Ecto neural progenitor cell (in vitro differentiated cells): ENCODE measurements around the gene SDK1.

ENCODE experiments used
- DNase-seq: peaks from one replicate; pipeline ENCODE4 v3.0.0-alpha.2; 2018; ENCODE audit warnings: low spot score

Gene SDK1, protein sequence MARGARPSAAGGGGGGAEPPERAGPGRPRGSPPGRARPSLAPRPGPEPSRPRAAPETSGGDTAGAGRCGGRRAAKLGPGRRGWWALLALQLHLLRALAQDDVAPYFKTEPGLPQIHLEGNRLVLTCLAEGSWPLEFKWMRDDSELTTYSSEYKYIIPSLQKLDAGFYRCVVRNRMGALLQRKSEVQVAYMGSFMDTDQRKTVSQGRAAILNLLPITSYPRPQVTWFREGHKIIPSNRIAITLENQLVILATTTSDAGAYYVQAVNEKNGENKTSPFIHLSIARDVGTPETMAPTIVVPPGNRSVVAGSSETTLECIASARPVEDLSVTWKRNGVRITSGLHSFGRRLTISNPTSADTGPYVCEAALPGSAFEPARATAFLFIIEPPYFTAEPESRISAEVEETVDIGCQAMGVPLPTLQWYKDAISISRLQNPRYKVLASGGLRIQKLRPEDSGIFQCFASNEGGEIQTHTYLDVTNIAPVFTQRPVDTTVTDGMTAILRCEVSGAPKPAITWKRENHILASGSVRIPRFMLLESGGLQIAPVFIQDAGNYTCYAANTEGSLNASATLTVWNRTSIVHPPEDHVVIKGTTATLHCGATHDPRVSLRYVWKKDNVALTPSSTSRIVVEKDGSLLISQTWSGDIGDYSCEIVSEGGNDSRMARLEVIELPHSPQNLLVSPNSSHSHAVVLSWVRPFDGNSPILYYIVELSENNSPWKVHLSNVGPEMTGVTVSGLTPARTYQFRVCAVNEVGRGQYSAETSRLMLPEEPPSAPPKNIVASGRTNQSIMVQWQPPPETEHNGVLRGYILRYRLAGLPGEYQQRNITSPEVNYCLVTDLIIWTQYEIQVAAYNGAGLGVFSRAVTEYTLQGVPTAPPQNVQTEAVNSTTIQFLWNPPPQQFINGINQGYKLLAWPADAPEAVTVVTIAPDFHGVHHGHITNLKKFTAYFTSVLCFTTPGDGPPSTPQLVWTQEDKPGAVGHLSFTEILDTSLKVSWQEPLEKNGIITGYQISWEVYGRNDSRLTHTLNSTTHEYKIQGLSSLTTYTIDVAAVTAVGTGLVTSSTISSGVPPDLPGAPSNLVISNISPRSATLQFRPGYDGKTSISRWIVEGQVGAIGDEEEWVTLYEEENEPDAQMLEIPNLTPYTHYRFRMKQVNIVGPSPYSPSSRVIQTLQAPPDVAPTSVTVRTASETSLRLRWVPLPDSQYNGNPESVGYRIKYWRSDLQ (N-terminal part only)

DNA sequence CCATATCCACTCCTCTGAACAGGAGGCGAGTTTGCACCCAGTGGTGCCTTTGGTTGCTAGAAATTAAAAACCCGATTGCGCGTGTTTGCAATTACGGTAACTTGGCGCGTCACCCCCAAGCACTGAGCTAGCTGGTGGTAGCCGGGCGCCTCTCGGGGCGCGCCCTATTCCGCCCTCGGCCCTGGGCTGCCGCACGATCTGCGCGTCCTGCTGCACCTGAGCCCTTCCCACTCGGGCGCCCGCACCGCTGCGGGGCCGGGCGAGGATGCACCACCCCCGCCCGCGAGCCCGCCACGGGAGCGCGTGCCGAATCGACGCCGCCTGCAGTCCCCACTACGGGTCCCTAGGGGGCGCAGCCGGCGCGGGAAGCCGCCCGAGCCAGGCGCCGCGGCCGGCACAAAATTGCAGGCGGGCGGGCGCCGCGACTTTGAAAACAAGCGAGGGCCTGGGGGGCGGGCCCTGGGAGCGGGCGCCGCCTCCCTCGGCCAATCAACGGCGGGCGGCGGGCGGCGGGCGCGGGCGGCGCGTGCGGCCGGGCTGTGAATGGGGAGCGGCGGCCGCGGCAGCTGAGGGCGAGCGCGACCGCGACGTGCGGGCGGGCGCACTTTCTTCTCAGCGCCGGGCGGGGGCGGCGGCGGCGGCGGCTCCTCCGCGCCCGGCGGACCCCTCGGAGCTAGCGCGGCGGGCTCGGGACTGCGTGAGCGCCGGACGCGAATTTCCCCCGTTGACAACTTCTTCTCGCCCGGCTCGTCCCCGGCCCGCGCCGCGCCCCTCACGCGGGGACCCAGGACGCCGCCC, at the start of gene SDK1:
Gene SDK1 (plus strand): TSS at position 602 of the 798 bp plus-strand sequence. CDS start 335 bp downstream, outside the sequence.
- peak; percentile 96 for DNase-seq

DNA sequence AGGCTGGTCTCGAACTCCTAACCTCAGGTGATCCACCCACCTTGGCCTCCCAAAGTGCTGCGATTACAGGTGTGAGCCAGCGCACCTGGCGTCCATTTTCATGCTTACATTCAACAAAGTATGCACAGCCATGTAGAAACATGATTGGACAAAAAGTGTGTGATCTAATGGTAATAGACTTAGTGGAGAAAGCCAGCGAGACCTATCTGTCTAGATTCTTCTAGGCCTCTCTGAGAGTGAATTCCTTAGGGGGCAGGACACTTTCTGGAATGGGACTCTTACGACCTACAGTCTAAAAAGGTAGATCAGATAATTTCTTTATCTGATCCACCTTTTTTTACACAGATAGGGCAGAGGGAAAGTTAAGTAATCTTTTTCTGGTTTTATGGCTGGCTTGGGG, 46.3 kb upstream of the SDK1 start:
- no peak for DNase-seq

- DNase-seq: no peak
These were observed 41.2 kb upstream of the SDK1 start for GRCh38 chr7:3259711-3260400.

- no peak for DNase-seq
These were observed 40.7 kb upstream of the SDK1 start for GRCh38 chr7:3260401-3260715.

GRCh38 chr7:3264693-3265339, 36.2 kb upstream of the SDK1 start:
- no peak for DNase-seq

DNA sequence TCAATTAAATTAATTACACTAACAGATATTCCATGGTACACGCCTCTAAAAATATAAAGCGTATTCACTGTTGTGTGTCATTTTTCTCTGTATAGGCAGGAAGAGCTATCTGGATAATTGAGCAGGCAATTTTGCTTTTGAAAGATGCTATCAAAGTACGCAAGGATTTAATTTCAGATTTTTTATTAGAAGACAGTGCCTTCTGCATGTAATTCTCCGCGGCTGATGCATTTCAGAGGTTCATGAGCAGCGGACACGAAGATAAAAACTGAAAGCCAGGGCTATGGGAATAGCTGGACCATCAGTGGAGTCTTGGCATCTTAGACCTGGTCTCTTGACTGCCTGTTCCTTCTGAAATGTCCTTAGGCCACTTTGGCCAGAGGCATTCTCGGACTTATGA, 35.7 kb upstream of the SDK1 start:
- no peak for DNase-seq

- no peak for DNase-seq
These were observed 34.8 kb upstream of the SDK1 start for GRCh38 chr7:3266240-3266639.

- DNase-seq: no peak
These were observed 32.9 kb upstream of the SDK1 start for GRCh38 chr7:3267966-3268690.

DNA sequence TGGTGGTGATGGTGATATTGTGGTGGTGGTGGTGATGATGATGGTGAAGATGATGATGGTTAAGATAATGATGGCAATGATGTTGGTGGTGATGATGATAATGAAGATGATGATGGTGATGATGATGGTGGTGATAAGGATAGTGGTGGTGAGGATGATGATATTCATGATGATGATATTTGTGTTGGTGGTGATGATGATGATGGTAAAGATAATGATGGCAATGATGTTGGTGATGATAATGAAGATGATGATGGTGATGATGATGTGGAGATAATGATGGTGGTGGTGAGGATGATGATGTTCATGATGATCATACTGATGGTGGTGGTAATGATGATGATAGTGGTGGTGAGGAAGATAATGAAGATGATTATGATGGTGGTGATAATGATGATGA, 30.7 kb upstream of the SDK1 start:
- no peak for DNase-seq

DNA sequence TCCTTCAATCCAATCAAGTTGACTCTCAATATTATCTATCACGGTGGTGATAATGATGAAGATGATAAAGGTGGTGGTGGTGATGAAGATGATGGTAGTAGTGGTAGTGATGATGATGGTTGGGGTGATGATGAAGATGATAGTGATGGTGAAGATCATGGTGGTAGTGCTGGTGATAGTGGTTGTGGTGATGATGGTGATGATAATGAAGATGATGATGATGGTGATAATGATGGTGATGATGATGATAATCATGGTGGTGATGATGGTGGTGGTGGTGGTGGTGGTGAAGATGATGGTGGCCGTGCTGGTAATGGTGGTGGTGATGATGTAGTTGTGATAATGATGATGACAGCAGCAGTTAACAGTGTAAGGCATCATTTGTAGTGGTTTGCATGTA, 29.8 kb upstream of the SDK1 start:
- DNase-seq: no peak

GRCh38 chr7:3272691-3273141, 28.3 kb upstream of the SDK1 start:
- DNase-seq: no peak

DNA sequence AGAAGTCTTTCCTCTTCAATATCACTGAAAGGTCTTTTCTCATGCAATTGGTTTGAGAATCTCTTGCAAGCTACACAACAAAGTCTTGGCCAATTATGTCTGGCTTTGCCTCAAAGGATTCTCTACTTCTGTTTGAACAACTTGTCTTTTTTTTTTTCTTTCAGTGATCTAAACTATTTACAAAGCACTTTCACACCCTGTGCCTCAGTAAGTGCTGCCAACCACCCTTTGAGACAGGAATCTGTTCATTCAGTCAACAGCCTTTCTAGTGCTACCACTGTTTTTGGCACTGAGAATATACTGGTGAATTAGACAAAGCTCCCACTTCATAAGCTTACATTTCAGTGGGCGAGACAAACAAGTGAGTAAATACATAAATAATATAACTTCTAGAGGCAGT, 26.9 kb upstream of the SDK1 start:
- no peak for DNase-seq

DNA sequence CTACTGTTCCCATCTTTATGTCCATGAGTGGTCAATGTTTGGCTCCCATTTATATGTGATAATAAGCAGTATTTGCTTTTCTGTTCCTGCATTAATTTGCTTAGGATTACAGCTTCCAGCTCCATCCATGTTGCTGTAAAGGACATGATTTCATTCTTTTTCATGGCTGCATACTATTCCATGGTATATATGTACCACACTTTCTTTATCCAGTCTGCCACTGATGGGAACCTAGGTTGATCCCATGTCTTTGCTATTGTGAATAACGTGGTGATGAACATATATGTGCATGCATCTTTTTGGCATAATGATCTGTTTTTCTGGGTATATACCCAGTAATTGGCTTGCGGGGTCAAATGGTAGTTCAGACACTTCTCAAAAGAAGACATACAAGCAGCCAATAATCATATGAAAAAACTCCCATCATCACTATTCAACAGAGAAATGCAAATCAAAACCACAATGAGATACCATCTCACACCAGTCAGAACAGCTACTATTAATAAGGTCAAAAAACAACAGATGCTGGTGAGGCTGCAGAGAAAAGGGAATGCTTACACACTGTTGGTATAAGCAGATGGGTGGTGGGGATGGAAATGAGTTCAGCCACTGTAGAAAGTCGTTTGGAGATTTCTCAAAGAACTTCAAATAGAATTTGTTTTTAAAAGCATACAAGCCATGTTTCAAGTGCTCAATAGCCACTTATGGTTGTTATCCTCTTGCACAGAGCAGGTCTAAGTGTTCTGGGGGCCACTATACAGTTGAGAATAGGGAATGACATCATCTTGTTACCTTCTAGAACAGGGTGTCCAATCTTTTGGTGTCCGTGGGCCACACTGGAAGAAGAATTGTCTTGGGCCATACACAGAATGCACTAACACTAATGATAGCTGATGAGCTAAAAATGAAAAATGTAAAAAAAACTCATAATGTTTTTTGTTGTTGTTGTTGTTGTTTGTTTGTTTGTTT, 23.2 kb upstream of the SDK1 start:
- DNase-seq: no peak

DNA sequence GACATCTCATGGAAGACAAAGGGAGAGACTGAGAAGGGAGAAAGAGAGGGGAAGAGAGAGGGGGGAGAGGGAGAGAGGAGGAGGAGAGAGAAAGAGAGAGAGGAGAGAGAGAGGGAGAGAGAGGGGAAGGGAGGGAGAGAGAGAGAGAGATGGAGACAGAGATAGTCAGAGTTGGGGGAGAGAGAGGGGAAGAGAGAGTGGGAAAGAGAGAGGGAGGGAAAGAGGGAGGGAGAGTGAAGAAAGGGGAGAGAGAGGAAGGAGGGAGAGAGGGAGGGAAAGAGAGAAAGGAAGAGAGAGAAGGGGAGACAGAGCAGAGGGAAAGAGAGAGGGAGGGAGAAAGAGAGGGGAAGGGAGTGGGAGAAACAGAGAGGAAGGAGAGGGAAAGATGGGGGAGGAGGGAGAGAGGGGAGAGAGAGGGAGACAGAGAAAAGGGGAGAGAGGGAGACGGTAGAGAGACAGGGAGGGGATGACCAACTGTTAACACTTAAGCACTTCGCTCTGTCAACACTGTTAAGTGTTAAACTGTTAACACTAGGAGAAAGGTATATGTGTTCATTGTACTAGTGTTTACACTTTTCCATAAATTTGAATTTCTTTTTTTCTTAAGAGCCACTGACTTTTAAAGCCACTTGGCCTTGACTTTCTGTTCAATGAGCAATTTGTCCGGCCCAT, 21.8 kb upstream of the SDK1 start:
- no peak for DNase-seq

- DNase-seq: no peak
These were observed 20.6 kb upstream of the SDK1 start for GRCh38 chr7:3280445-3280844.

DNA sequence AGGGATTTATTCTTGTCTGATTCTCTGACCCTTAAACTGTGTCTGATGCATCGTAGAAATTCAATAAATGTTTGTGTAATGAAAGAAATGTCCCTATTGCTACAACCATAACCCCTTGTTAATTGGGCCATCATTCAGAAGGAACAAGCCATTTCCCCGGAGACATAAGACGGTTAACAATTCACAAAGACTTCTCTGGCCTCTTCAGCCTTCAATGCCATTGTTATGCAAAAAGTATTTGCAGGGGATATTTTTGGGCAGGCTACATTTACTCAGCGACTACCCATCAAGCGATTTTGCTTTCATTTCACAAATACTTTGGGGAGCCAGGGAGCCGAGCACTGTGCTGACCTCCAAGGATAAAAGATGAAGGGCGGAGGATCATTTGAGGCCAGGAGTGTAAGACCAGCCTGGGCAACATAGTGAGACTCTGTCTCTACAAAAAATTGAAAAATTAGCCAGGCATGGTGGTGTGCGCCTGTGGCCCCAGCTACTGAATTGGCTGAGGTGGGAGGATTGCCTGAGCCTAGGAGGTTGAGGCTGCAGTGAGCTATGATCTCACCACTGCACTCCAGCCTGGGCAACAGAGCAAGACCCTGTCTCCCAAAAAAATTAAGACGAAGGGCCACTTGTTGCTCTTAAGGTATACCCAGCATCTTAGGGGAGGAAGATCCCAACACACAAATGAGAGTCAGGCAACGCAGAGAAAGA, 20.0 kb upstream of the SDK1 start:
- no peak for DNase-seq

GRCh38 chr7:3282457-3282856, 18.6 kb upstream of the SDK1 start:
- no peak for DNase-seq
